GM13977 (cell line): ENCODE measurements around the gene CROCC2.
"Not testable (repeated sequence)": the region's sequence is repeated elsewhere in the genome, so short reads cannot be mapped to it uniquely, and the experiment has no call there.

Source experiments
- DNase-seq: peaks from one replicate; pipeline ENCODE4 v3.0.0; 2012; ENCODE audit warnings: low spot score
- in situ Hi-C: fragments of 300-500 bp; cut with MboI; formaldehyde crosslinking; loops from one replicate; pipeline ENCODE4 v1.12.0; 2022; ENCODE audit warnings: low sequenced_read_pairs, low pct_unique_long_range_greater_than_20kb, mixed read lengths, inconsistent platforms; ENCODE audit not compliant: unreplicated experiment
- TF ChIP-seq, protein P1 (sequence below): IDR thresholded peaks from 2 replicates; pipeline ENCODE4 v1.5.1; 2012; ENCODE audit warnings: mild to moderate bottlenecking, control low read depth; ENCODE audit not compliant: insufficient read depth; ENCODE audit errors: extremely low read depth, missing control alignments

The CROCC2 gene

DNA sequence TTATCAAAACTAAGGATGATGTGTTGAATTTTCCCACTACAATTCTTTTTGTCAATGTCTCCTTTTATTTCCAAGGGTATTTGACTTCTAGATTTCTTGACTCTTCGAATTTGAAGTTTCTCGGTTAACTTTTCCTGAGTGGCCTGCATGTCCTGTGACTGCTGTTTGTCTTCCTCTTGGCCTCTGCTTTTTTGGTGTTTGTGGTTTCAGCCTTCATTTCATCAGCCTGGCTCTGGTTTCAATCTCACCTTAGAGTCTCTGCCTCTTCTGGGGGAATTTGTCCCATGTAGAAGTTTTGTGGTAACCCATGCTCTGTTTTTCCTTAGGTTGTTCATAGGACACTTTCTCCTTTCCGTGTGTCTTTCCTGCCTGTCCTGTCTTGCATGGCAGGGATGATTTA, 64.0 kb downstream of the CROCC2 start:
- in situ Hi-C loops = no loop called here
- TF ChIP-seq, protein P1, sequence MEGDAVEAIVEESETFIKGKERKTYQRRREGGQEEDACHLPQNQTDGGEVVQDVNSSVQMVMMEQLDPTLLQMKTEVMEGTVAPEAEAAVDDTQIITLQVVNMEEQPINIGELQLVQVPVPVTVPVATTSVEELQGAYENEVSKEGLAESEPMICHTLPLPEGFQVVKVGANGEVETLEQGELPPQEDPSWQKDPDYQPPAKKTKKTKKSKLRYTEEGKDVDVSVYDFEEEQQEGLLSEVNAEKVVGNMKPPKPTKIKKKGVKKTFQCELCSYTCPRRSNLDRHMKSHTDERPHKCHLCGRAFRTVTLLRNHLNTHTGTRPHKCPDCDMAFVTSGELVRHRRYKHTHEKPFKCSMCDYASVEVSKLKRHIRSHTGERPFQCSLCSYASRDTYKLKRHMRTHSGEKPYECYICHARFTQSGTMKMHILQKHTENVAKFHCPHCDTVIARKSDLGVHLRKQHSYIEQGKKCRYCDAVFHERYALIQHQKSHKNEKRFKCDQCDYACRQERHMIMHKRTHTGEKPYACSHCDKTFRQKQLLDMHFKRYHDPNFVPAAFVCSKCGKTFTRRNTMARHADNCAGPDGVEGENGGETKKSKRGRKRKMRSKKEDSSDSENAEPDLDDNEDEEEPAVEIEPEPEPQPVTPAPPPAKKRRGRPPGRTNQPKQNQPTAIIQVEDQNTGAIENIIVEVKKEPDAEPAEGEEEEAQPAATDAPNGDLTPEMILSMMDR = no peak
- no peak for DNase-seq

DNA sequence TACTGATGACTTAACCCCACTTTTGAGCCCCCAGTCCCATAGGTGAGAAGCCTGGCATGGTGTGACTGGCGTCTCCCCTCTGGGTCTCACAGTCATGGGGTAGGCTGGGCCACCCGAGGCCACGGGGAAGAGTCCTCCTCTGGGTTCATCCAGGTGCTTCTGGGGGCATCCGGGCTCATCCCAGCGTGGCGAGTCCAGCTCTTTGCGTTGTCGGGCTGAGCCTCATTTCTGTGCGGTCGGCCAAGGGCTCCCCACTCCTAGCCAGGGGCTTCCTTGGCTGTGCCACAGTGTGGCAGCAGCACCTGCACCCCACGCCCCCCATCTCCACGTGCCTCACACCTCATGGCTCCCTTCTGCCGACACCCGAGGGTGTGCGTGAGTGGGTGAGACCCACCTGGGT, 64.7 kb downstream of the CROCC2 start:
- TF ChIP-seq, protein P1 = no peak
- in situ Hi-C loops = no loop called here
- no peak for DNase-seq

DNA sequence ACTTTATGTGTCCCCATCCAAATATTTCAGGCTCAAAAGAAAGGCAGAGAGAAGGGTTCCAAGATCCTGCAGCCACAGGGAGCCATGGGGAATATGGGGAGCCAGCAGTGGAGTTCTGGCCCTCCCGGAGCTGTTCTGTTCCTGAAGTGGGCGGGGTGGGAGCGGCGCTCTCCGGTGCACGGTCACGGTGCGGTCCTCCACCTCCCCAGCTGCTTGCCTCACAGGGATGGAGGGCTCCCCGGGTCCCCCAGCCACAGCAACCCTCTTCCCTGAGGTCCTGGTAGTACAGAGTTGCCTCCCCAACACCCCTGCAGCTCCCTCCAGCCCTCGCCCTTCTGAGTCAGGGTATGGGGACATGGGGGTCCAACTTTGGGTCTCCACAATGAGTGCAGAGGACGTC, 66.1 kb downstream of the CROCC2 start:
- in situ Hi-C loops = no loop called here
- TF ChIP-seq, protein P1 = no peak
- no peak for DNase-seq

DNA sequence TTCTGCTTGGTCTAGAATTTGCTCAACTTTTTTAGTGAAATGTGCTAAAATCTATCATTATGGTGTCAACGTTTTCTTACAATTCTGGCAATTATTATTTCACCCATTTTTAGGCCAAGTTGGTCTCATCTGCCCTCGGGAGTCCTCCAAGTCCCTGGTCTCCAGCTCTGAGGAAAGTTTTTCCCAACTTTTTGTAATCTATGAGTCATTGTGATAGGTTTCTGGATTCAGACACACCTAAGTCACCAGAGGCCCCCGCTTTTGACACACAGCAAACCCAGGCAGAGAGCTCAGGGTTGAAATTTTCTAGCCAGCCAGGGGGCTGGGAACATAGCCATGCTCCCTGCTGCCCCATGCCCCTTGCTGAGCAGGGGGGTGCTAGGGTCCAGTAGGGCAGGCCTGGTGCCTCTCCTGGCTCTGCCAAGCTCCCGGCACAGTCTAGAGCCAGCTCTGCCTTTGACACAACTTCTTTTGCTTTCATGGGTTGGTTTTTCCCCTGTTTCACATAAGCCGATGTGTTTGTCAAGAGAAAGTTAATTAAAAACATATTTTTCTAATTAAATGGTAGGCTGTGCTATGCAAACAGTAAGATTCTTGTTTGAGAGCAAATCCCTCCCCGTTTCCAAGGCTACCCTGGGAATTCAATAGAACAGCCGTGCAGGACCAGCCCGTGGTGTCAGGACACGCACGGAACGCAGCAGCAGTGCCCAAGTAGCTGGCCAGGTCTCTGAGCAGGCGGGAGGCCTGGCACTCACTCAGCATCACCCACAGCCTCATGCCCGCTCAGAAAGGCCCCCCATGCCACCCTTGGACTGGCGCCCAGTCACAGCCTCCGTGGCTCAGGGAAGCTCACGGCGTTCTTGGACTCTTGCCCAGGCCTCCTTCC, 66.7 kb downstream of the CROCC2 start:
- no peak for DNase-seq
- TF ChIP-seq, protein P1 = no peak
- in situ Hi-C loops = no loop called here

DNA sequence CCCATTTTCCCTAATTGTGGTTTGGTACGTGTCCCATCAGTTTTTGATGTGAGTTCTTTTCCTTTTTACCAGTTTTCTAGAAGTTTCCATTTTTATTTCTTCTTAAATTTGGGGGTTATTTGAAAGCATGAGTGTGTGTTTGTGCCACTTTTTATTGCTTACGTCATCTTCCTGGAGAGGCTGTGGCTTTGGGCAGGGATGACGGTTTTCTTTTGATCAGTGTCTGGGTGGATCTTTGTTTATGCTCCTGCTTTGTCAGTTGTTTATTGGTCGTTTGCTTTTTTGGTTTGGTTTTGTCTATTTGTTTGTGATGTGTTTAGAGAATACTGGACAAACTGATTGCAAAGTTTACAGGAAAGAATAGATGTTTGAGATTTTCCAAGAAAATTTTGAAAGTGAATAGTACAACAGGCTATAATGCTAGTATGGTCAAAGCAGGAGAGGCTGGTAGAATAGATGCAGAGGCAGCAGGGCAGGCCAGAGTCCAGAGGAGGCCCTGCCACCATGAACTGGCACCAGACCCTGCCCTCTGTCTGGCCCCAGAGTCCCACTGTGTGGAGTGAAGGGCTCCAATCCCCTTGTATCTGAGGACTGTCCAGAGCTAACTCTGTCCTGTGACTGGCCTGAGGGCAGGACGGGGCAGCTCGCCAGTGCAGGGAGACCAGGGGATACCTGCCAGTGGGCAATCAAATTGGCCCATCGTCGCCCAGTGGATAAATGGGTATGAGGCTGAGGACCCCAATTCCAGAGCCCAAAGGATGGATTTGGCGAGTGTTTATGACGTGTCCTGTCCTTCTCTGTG, 68.8 kb downstream of the CROCC2 start:
- in situ Hi-C loops = no loop called here
- TF ChIP-seq, protein P1 = no peak
- DNase-seq = no peak

DNA sequence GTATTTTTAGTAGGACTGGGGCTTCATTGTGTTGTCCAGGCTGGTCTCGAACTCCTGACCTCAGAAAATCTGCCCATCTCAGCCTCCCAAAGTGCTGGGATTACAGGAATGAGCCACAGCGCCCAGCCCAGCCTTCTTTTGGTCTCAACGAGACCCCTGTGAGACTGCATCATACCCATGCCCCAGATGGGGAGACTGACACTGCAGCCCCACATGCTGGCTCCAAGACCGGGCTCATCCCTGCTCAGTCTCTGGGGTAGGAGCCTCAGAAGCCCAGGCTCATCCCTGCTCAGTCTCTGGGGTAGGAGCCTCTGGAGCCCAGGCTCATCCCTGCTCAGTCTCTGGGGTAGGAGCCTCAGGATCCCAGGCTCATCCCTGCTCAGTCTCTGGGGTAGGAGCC, 69.8 kb downstream of the CROCC2 start:
- in situ Hi-C loops, DNase-seq: not testable (repeated sequence)

DNA sequence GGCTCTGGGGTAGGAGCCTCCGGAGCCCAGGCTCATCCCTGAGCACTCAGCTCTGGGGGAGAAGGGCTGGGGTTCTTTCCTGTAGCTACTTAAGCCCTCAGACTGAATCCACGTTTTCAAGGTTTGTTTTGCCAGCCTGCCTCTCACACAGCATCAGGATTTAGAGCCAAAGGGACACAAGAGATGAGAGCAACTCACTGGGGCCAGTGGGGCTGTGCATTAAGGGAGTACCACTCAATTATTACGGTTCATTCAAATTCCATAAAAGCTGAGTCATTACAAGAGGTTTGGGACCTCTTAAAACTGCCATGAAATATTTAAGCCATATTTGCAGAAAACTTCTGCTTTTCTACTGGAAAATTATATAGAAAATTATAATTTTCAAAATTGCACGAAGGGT, 75.1 kb downstream of the CROCC2 start:
- TF ChIP-seq, protein P1 = no peak
- in situ Hi-C loops = no loop called here

More for the DNA sequence above, 75.1 kb downstream of the CROCC2 start:
- no peak for DNase-seq
